Neural cell (in vitro differentiated cells): ENCODE results near the gene EMC8. TPM values are rescaled to one million over a fixed set of nuclear protein-coding genes. Genes with fewer than 3 reads are reported as not detected.

ENCODE experiments used
- H2AFZ ChIP-seq: fragments of 200-600, 300-800 bp; sonication (generic), shearing (Covaris generic); 2 replicates; pipeline ENCODE4 v1.6.0; 2014; ENCODE audit warnings: low read depth, mild to moderate bottlenecking, antibody characterized with exemption, low read length, moderate library complexity
- H3F3A ChIP-seq: fragments of 200-600 bp; shearing (Covaris generic); 2 replicates; pipeline ENCODE4 v1.6.1; 2016; ENCODE audit warnings: mild to moderate bottlenecking, moderate library complexity, mixed read lengths, antibody characterized with exemption, low read length; ENCODE audit not compliant: insufficient read depth, poor library complexity, severe bottlenecking
- H3K27ac ChIP-seq: fragments of 200-600, 300-800 bp; sonication (generic), shearing (Covaris generic); 2 replicates; pipeline ENCODE4 v1.5.1; 2014; ENCODE audit warnings: mild to moderate bottlenecking, low read length, moderate library complexity
- H3K27me3 ChIP-seq: fragments of 300-800, 200-600 bp; sonication (generic), shearing (Covaris generic); 2 replicates; pipeline ENCODE4 v1.6.0; 2014; ENCODE audit warnings: mild to moderate bottlenecking, low read depth, low read length, moderate library complexity; ENCODE audit not compliant: insufficient read depth
- H3K36me3 ChIP-seq: fragments of 300-800, 200-600 bp; sonication (generic), shearing (Covaris generic); 2 replicates; pipeline ENCODE4 v1.5.1; 2014; ENCODE audit warnings: mild to moderate bottlenecking, antibody characterized with exemption, low read length, moderate library complexity; ENCODE audit not compliant: insufficient read depth
- H3K4me2 ChIP-seq: fragments of 300-800, 200-600 bp; sonication (generic), shearing (Covaris generic); 2 replicates; pipeline ENCODE4 v1.6.0; 2014; ENCODE audit warnings: mild to moderate bottlenecking, low read length
- H3K4me3 ChIP-seq: fragments of 300-800, 200-600 bp; sonication (generic), shearing (Covaris generic); 2 replicates; pipeline ENCODE4 v1.5.1; 2014; ENCODE audit warnings: mild to moderate bottlenecking, low read length, moderate library complexity
- H3K79me2 ChIP-seq: fragments of 200-600 bp; shearing (Covaris generic); replicated peaks from 2 replicates; pipeline ENCODE4 v1.6.0; 2014; ENCODE audit warnings: mild to moderate bottlenecking, low read length, moderate library complexity; ENCODE audit not compliant: insufficient read depth
- H3K9ac ChIP-seq: fragments of 300-800, 200-600 bp; sonication (generic), shearing (Covaris generic); 2 replicates; pipeline ENCODE4 v1.6.1; 2016; ENCODE audit warnings: mild to moderate bottlenecking, low read length, mixed read lengths
- H3K9me2 ChIP-seq: fragments of 200-600 bp; shearing (Covaris generic); 2 replicates; pipeline ENCODE4 v1.6.1; 2016; ENCODE audit warnings: mild to moderate bottlenecking, low read length, mixed read lengths; ENCODE audit not compliant: insufficient read depth
- H3K9me3 ChIP-seq: fragments of 200-600, 300-800 bp; sonication (generic), shearing (Covaris generic); 2 replicates; pipeline ENCODE4 v1.6.1; 2016; ENCODE audit warnings: mild to moderate bottlenecking, mixed run types, low read length, moderate library complexity, mixed read lengths
- H4K20me1 ChIP-seq: fragments of 200-600 bp; shearing (Covaris generic); 2 replicates; pipeline ENCODE4 v1.6.1; 2016; ENCODE audit warnings: mild to moderate bottlenecking, mixed run types; ENCODE audit not compliant: insufficient read depth
- EP300 ChIP-seq: fragments of 450-650 bp; conservative IDR thresholded peaks from 2 replicates; pipeline ENCODE4 v1.6.1; 2014; ENCODE audit warnings: antibody characterized with exemption, mild to moderate bottlenecking, moderate library complexity; ENCODE audit not compliant: poor library complexity, severe bottlenecking
- EZH2 ChIP-seq: fragments of 200-600, 300-800 bp; shearing (Covaris generic), sonication (generic); IDR thresholded peaks from 2 replicates; pipeline ENCODE4 v1.6.1; 2014; ENCODE audit warnings: antibody characterized with exemption, low read length, borderline replicate concordance, mild to moderate bottlenecking; ENCODE audit not compliant: insufficient read depth, poor library complexity, severe bottlenecking
- POLR2AphosphoS5 ChIP-seq: IDR thresholded peaks from 2 replicates; pipeline ENCODE4 v1.6.1; 2012
- RAD21 ChIP-seq: fragments of 450-650 bp; conservative IDR thresholded peaks from 2 replicates; pipeline ENCODE4 v1.6.1; 2014; ENCODE audit warnings: antibody characterized with exemption, mild to moderate bottlenecking, moderate library complexity
- SMC3 ChIP-seq: fragments of 450-650 bp; conservative IDR thresholded peaks from 2 replicates; pipeline ENCODE4 v1.6.1; 2014; ENCODE audit warnings: antibody characterized with exemption, mild to moderate bottlenecking, moderate library complexity; ENCODE audit not compliant: poor library complexity
- TAF1 ChIP-seq: IDR thresholded peaks from 2 replicates; pipeline ENCODE4 v1.6.1; 2012; ENCODE audit warnings: low read depth
- polyA plus RNA-seq: library from polyadenylated mRNA; depleted of rRNA; stranded (reverse); fragments of >200 nt; gene quantifications from 2 replicates; pipeline ENCODE4 v1.2.3, GENCODE V29; 2014
- TF ChIP-seq, protein P1 (sequence below): fragments of 450-650 bp; IDR thresholded peaks from 2 replicates; pipeline ENCODE4 v1.5.1; 2014; ENCODE audit warnings: antibody characterized with exemption, mild to moderate bottlenecking, moderate library complexity; ENCODE audit not compliant: poor library complexity, severe bottlenecking
- TF ChIP-seq, protein P2 (sequence below): IDR thresholded peaks from 2 replicates; pipeline ENCODE4 v1.6.1; 2012; ENCODE audit warnings: borderline replicate concordance

The EMC8 gene
- polyA plus RNA-seq, 1 donor from 2014 or later, result 38.9 TPM

DNA sequence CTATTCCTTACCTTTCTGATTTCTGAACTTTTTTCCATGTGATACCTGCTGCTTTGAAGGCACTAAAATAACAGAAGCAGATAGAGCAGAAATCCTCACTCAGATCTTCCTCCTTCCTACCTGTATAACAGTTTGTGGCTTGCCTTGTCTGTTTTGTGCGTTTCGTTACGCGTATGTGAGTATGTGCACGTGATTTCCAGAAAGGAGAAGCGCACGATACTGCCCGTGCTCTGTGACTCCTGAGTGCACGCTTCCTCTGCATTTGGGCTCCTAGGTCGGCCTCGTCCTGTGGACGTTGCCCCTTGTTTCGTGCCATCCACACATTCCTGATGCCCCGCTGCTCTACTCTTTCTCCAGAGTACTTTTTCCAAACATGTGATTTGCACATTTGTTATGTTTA lies 4.2 kb upstream of the EMC8 start:
- H3K9me3 ChIP-seq, result no peaks in the 10 kb centered on the region
- no peaks in the 10 kb centered on the region for H3F3A ChIP-seq
- H3K9ac ChIP-seq, result no peak overlapping the region
- peaks cover 8% of the 10 kb centered on the region for H3K36me3 ChIP-seq
- peaks cover 25% of the 10 kb centered on the region for H3K79me2 ChIP-seq
- no peak overlapping the region for H3K4me3 ChIP-seq
- H3K9me2 ChIP-seq, result no peaks in the 10 kb centered on the region
- no peak overlapping the region for H2AFZ ChIP-seq
- TF ChIP-seq EP300 (no peak), RAD21 (no peak)
- TF ChIP-seq, protein P1, sequence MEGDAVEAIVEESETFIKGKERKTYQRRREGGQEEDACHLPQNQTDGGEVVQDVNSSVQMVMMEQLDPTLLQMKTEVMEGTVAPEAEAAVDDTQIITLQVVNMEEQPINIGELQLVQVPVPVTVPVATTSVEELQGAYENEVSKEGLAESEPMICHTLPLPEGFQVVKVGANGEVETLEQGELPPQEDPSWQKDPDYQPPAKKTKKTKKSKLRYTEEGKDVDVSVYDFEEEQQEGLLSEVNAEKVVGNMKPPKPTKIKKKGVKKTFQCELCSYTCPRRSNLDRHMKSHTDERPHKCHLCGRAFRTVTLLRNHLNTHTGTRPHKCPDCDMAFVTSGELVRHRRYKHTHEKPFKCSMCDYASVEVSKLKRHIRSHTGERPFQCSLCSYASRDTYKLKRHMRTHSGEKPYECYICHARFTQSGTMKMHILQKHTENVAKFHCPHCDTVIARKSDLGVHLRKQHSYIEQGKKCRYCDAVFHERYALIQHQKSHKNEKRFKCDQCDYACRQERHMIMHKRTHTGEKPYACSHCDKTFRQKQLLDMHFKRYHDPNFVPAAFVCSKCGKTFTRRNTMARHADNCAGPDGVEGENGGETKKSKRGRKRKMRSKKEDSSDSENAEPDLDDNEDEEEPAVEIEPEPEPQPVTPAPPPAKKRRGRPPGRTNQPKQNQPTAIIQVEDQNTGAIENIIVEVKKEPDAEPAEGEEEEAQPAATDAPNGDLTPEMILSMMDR, result no peak
- no peak overlapping the region for H3K27ac ChIP-seq
- H4K20me1 ChIP-seq, result no peaks in the 10 kb centered on the region
- no peak overlapping the region for H3K4me2 ChIP-seq
- H3K27me3 ChIP-seq, result no peaks in the 10 kb centered on the region

DNA sequence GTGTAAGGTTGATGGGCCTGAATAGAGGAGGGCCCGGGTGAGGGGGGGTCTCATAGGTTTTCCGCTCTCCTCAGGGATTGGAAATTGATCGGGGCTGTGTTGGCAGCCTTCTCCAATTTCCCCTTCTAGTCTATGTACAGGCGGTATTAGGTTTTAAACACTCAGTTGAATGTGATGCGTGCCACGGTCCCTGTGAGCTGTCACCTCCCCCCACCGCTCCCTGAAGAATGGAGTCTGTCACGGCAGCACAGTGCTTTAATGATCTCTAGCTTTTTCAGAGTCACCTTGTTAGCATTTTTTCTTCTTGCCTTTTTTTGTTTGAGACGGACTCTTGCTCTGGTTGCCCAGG lies 951 bp upstream of the EMC8 start:
- Histone ChIP-seq H3K79me2 (peaks cover 41% of the 10 kb centered on the region), H3K27me3 (no peaks in the 10 kb centered on the region), H3K4me3 (peak overlapping the region; percentile 99), H3K9me3 (no peaks in the 10 kb centered on the region), H3K36me3 (peaks cover 8% of the 10 kb centered on the region), H3K9ac (peak overlapping the region; percentile 97), H3K27ac (peak overlapping the region; percentile 79), H4K20me1 (no peaks in the 10 kb centered on the region), H3K9me2 (no peaks in the 10 kb centered on the region), H3F3A (no peaks in the 10 kb centered on the region), H3K4me2 (peak overlapping the region; percentile 46), H2AFZ (no peak overlapping the region)
- TF ChIP-seq, protein P1, result no peak
- TF ChIP-seq, protein P2, sequence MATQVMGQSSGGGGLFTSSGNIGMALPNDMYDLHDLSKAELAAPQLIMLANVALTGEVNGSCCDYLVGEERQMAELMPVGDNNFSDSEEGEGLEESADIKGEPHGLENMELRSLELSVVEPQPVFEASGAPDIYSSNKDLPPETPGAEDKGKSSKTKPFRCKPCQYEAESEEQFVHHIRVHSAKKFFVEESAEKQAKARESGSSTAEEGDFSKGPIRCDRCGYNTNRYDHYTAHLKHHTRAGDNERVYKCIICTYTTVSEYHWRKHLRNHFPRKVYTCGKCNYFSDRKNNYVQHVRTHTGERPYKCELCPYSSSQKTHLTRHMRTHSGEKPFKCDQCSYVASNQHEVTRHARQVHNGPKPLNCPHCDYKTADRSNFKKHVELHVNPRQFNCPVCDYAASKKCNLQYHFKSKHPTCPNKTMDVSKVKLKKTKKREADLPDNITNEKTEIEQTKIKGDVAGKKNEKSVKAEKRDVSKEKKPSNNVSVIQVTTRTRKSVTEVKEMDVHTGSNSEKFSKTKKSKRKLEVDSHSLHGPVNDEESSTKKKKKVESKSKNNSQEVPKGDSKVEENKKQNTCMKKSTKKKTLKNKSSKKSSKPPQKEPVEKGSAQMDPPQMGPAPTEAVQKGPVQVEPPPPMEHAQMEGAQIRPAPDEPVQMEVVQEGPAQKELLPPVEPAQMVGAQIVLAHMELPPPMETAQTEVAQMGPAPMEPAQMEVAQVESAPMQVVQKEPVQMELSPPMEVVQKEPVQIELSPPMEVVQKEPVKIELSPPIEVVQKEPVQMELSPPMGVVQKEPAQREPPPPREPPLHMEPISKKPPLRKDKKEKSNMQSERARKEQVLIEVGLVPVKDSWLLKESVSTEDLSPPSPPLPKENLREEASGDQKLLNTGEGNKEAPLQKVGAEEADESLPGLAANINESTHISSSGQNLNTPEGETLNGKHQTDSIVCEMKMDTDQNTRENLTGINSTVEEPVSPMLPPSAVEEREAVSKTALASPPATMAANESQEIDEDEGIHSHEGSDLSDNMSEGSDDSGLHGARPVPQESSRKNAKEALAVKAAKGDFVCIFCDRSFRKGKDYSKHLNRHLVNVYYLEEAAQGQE, result no peak

DNA sequence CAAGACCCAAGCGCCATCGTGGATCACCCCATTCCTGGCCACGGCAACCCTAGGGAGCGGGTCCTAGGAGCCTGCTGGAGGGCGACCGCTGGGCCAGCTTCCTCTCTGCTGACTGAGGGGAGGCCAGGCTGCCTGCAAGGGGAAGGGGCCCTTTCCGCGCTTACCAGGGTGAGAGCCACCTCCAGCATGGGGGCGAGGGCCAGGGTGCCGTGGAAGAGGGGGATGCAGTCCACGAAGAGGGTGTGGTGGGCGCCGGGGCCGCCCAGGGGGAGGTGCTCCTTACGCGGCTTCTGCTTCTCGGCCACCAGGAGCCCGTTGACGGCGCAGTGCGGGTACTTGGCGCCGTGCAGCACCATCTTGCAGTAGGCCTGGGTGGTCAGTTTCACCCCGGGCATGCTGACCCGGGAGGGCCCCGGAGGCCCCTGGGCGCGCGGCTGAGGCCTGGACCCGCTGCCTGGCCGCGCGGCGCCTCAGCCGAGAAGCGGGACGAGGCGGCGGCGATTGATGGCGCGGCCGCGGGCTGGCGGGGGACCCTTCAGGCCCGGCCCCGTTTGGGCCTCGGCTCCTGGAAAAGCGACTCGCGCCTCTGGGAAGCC lies 345 bp downstream of the EMC8 start:
- H3K4me2 ChIP-seq, result peak overlapping the region; percentile 76
- no peaks in the 10 kb centered on the region for H3K9me2 ChIP-seq
- peak overlapping the region; percentile 45 for H3K27ac ChIP-seq
- H3K9me3 ChIP-seq, result no peaks in the 10 kb centered on the region
- H2AFZ ChIP-seq, result no peak overlapping the region
- no peaks in the 10 kb centered on the region for H3F3A ChIP-seq
- H3K4me3 ChIP-seq, result peak overlapping the region; percentile 99
- TF ChIP-seq EP300, result no peak
- TF ChIP-seq TAF1, result no peak
- TF ChIP-seq, protein P1, result peak; percentile 29
- no peak for TF ChIP-seq RAD21
- no peak for TF ChIP-seq POLR2AphosphoS5
- TF ChIP-seq SMC3, result peak; percentile 25
- TF ChIP-seq EZH2, result no peak
- H3K36me3 ChIP-seq, result peaks cover 8% of the 10 kb centered on the region
- peaks cover 41% of the 10 kb centered on the region for H3K79me2 ChIP-seq
- H4K20me1 ChIP-seq, result no peaks in the 10 kb centered on the region
- no peaks in the 10 kb centered on the region for H3K27me3 ChIP-seq
- H3K9ac ChIP-seq, result peak overlapping the region; percentile 97
